Hematopoietic multipotent progenitor cell (in vitro differentiated cells): ENCODE results near the gene ADIRF. TPM values are rescaled to one million over a fixed set of nuclear protein-coding genes. Genes with fewer than 3 reads are reported as not detected.
"Not testable (repeated sequence)": the region's sequence is repeated elsewhere in the genome, so short reads cannot be mapped to it uniquely, and the experiment has no call there.

Source experiments
- DNase-seq, 3 donors: peaks; one replicate each; pipeline ENCODE4 v3.0.0-alpha.2; 2011 to 2015; ENCODE audit warnings: low read depth in 2 of 3, low spot score in 2 of 3
- total RNA-seq: library from RNA; depleted of rRNA; stranded (reverse); fragments of >200 nt; gene quantifications from one replicate; pipeline ENCODE4 v1.2.3, GENCODE V29; 2012

ADIRF gene
- total RNA-seq, result not detected

- no peak for DNase-seq
These were observed at the start of gene ADIRF for GRCh38 chr10:86968271-86968993. Gene ADIRF (plus strand): TSS chr10:86968482. CDS start chr10:86968545, 63 bp downstream.

DNA sequence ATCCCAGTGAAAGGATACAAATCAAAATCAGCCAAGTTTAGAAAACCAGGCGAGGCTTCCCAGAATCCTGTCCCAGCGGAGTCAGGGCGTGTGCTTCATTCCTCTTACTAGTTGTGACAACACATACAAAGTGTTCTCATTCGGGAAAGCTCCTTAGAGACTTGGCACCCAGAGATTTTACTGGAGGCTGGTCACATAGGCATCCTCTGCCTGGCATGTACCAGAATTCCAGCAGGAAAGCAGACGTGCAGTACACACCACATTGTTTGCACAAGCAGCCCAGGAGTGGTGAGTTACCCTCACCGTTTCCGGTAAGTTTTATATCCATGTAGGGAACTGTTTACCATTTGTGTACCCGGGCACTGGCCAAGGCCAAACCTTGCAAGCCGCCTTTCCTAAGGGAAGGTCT lies 45.7 kb upstream of the ADIRF start:
- DNase-seq, result no peak

DNA sequence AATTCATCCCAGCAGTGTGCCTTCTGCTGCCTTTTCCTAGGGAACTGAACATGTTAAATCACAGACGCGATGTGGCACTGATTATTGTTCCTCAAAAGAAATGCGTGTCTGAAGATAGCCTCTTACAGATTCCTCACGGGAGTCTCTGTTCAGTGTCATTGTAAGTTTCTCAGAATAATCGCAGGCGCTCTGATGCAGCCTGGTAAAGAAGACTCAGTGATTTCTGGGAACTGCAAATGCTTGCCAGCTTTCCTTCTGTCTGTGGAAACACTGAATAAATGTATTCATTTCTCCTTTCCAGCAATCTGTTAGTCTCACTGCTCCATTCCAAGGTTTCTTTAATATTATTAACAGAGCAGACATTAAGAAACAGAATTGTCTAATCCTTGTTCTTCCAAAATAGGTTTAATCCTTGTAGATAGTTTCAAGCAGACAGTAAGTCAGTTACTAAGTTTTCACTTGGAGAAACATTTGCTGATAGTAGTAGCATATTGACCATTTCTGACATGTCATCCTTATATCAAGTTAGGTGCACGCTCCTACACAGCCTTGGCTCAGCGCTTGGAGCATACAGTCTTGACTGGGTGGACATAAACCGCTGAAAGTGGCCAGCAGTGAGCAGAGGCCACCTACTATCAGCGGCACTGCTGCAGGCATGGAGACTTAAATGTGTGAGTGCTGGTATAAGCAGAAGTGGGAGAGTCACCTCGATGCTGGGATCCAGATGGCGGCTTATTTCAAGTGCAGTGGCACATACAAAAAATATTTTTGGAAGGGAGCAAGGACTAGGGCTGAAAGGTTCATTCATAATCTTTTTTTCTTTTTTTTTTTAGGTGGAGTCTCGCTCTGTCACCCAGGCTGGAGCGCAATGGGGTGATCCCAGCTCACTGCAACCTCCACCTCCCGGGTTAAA lies 38.6 kb upstream of the ADIRF start:
- DNase-seq, result no peak

- DNase-seq, result no peak
These were observed 36.4 kb upstream of the ADIRF start for GRCh38 chr10:86931872-86932271.

- no peak for DNase-seq
These were observed 35.6 kb upstream of the ADIRF start for GRCh38 chr10:86932674-86933073.

- not testable (repeated sequence) for DNase-seq
These were observed 34.0 kb upstream of the ADIRF start for GRCh38 chr10:86934162-86934711.

DNA sequence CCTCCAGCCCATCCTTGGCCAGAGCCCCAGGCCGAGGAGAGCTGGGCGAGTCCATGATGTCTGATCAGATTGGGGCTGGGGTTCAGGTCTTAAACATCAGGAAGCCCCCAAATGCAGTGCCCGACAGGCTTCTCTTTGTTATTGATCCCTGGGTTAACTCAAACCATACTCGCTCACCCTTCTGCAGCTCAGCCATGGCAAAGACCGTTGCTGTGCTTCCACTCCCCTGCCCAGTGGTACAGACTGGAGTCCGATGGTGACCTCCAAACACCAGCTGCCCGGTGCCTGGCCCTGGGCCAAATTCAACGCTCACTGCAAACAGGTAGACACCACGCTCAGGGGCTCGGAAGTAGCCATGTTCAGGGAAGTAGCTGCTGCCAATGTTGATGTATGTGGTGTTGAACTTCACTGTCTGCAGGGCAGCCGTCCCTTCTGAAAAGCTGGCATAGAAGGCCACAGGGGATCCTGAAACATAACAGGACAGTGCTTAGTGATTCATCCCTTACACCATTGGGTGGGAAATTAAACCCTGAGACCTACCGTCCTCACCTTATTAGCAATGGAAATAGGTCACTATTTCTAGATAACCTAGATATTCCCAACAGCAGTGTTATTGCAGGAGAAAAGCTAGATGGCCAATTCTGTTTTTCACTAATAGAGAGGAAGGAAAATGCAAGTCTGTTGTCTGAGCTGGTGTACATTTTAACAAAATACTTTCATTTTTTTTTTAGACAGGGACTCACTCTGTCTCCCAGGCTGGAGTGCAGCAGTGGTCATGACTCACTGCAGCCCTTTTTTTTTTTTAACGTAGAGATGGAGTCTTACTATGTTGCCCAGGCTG lies 31.4 kb upstream of the ADIRF start:
- DNase-seq, result no peak

- no peak for DNase-seq
These were observed 30.7 kb upstream of the ADIRF start for GRCh38 chr10:86937502-86938154.

DNA sequence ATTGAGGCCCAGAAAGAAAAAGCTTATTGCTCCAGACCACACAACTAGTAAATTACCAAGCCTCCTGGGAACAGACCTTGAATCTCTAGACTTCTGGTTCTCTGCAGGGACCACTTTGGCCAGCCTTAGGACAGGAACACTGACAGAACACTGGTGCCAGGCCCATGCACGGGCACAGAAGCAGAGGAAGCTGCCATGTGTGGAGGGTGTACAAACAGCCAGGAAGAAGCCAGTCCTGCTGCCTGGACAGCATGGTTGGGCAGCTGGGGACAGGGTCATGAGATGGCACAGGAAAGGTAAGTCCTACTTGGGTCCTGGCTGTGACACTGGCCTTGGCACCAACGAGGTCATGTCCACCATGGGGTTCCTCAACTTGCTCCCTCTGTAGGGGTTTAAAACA lies 30.0 kb upstream of the ADIRF start:
- no peak for DNase-seq

DNA sequence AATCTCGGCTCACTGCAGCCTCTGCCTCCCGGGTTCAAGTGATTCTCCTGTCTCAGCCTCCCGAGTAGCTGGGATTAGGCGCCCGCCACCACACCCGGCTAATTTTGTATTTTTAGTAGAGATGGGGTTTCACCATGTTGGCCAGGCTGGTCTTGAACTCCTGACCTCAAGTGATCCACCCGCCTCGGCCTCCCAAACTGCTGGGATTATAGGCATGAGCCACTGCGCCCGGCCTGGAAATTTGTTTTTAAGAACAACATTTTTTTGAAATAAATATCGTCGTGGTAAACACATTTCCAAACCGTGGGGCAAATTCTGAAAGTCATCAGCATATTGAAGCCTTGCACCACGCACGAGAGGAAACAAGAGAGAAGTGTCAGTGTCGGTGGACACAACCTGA lies 28.2 kb upstream of the ADIRF start:
- not testable (repeated sequence) for DNase-seq

- no peak for DNase-seq
These were observed 27.6 kb upstream of the ADIRF start for GRCh38 chr10:86940677-86941076.

DNA sequence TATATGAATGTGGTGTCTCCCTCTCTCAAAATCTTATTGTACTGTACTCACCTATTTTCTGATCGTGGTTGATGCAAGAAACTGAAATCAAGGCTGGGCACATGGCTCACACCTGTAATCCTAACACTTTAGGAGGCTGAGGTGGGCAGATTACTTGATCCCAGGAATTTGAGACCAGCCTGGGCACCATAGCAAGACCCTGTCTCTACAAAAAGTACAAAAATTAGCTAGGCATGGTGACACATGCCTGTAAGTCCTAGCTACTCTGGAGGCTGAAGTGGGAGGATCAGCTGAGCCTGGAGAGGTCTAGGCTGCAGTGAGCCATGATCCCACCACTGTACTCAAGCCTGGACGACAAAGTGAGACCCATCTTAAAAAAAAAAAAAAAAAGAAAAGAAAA lies 26.9 kb upstream of the ADIRF start:
- no peak for DNase-seq

GRCh38 chr10:86941991-86942421 lies 26.3 kb upstream of the ADIRF start:
- DNase-seq, result no peak

GRCh38 chr10:86942441-86943315 lies 25.6 kb upstream of the ADIRF start:
- DNase-seq, result no peak

GRCh38 chr10:86943316-86944030 lies 24.8 kb upstream of the ADIRF start:
- DNase-seq, result no peak

DNA sequence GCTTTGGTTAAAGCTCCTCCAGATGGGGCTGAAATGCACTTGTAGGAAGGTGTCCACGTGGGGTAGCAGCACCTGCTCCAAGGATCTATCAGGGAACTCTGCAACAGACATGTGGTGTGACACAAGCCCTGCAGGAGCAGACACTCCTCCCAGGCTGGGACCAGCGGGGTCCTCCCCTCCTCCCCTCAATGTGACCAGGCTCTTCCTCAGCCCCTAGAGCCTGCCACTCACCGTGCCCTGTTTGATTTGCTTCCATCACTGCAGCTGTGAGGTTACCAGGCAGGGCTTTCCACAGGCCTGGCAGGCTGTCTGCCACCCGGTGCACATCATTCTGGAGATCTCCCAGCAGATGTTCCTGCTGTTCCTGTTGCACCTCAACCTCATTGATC lies 24.3 kb upstream of the ADIRF start:
- DNase-seq, result no peak

GRCh38 chr10:86944471-86944870 lies 23.8 kb upstream of the ADIRF start:
- no peak for DNase-seq

GRCh38 chr10:86944907-86945306 lies 23.4 kb upstream of the ADIRF start:
- DNase-seq, result no peak
